NK-92 treated with Interleukin-12 subunit alpha and Interleukin-12 subunit beta, amount 100 ng/mL, for 24 hours (cell line): ENCODE results near the gene GATAD2B.
"Not testable (repeated sequence)": the region's sequence is repeated elsewhere in the genome, so short reads cannot be mapped to it uniquely, and the experiment has no call there.

Experiments
- DNase-seq: peaks from one replicate; lab custom pipeline; 2025; lab: John Stamatoyannopoulos, UW

The GATAD2B gene

DNA sequence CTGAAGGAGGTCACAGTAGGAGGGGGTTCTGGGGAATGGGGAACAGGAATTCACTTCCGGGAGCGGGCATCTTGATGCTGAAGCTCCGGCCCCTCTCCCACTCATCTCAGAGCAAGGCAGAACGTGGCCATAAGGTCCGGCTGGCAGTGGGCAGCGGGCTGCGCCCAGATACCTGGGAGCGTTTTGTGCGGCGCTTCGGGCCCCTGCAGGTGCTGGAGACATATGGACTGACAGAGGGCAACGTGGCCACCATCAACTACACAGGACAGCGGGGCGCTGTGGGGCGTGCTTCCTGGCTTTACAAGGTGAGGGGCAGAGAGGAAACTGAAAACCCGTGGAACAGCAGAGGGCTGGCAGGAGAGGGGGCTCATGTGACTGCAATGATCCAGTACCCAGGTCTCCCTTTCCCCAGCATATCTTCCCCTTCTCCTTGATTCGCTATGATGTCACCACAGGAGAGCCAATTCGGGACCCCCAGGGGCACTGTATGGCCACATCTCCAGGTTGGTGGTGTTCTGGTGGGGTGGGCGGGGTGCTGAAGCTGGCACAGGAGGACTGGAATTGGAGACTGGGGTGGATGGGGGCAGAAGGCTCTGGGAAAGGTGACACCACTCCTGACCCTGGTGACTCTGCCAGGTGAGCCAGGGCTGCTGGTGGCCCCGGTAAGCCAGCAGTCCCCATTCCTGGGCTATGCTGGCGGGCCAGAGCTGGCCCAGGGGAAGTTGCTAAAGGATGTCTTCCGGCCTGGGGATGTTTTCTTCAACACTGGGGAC lies 144.5 kb downstream of the GATAD2B start:
- no peak for DNase-seq

DNA sequence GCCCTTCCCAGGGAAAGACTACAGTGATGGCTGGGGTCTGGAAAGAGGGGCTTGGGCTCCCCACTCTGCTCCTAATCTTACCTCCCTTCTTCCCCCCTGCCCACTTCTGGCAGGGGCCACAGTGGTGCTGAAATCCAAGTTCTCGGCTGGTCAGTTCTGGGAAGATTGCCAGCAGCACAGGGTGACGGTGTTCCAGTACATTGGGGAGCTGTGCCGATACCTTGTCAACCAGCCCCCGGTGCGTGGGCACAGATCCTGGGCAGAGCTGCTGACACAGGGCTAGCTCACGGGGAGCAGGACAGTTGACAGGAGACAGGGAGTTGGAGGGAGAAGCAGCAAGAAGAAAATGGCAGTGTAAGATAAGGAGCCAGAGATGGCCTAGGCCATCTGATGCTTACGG lies 145.1 kb downstream of the GATAD2B start:
- no peak for DNase-seq

DNA sequence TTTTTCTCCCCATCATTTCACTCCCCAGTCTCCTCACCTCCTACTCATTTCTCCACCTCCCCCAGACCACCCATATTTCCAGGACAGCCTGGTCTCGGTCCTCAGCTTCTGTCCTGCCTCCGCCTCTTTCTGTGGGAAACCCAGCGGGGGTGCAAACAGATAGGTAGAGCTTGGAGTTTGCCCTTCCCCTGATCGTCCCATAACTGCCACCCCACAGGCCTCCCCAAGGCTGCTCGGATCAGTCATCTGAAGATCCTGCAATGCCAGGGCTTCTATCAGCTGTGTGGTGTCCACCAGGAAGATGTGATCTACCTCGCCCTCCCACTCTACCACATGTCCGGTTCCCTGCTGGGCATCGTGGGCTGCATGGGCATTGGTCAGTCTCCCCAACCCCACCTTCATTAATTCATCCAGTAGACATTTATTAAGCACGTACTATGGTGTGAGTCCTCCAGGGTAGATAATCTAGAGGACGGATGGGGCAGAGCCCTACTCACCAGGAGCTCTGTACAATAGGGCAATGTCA lies 145.9 kb downstream of the GATAD2B start:
- DNase-seq, result no peak

DNA sequence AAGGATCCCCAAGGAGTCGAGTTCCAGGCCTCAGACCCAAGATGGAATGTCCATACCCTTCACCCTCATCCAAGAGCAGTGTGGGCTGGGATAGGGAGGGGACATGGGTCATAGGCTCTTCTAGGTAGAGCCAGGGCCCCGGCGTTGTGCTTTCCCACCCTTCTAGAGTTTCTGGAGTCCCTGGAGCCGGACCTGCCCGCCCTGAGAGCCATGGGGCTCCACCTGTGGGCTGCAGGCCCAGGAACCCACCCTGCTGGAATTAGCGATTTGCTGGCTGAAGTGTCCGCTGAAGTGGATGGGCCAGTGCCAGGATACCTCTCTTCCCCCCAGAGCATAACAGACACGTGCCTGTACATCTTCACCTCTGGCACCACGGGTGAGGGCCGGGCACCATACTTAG lies 146.4 kb downstream of the GATAD2B start:
- DNase-seq, result no peak

DNA sequence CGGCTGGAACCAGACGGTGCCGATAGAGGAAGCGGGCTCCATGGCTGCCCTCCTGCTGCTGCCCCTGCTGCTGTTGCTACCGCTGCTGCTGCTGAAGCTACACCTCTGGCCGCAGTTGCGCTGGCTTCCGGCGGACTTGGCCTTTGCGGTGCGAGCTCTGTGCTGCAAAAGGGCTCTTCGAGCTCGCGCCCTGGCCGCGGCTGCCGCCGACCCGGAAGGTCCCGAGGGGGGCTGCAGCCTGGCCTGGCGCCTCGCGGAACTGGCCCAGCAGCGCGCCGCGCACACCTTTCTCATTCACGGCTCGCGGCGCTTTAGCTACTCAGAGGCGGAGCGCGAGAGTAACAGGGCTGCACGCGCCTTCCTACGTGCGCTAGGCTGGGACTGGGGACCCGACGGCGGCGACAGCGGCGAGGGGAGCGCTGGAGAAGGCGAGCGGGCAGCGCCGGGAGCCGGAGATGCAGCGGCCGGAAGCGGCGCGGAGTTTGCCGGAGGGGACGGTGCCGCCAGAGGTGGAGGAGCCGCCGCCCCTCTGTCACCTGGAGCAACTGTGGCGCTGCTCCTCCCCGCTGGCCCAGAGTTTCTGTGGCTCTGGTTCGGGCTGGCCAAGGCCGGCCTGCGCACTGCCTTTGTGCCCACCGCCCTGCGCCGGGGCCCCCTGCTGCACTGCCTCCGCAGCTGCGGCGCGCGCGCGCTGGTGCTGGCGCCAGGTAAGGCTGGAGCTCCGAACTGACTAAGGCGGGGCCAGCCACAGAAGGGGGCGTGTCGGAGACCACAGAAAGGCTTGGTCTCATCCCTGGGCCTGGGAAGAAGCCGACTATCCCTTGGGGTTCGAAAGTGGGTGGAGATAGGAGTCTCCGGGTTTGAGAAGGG lies 147.1 kb downstream of the GATAD2B start:
- peak; percentile 88 for DNase-seq

DNA sequence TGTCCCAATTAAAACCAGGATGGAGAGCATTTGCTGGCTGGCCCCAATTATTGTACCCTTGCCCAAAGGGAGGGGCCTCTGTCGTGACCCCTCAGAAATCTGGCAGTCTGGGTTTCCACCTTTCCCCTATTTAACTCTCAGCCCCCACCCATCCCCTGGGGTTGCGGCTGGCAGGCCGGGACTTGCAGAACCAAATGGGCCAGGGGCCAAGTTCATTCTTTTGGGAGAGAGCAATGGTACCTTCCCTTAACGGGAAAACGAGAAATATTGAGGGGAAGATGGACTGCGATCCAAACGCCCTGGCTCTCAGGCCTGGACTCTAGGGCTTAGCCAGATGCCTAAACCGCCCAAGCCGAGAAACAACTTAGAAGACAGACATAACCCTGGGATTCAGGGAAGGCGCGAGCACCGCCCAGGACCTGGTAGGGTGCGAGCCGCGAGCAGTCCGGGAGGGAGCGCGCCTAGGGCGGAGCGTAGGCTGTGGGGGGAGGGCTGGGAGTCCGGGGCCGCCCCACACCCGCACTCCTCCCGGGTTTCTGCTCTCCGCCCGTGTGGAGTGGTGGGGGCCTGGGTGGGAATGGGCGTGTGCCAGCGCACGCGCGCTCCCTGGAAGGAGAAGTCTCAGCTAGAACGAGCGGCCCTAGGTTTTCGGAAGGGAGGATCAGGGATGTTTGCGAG lies 147.9 kb downstream of the GATAD2B start, which contains the start of gene SLC27A3:
Gene SLC27A3 (plus strand): TSS at position 628 of the 678 bp plus-strand sequence. CDS start 91 bp downstream, outside the sequence.
- peak; percentile 88 for DNase-seq

DNA sequence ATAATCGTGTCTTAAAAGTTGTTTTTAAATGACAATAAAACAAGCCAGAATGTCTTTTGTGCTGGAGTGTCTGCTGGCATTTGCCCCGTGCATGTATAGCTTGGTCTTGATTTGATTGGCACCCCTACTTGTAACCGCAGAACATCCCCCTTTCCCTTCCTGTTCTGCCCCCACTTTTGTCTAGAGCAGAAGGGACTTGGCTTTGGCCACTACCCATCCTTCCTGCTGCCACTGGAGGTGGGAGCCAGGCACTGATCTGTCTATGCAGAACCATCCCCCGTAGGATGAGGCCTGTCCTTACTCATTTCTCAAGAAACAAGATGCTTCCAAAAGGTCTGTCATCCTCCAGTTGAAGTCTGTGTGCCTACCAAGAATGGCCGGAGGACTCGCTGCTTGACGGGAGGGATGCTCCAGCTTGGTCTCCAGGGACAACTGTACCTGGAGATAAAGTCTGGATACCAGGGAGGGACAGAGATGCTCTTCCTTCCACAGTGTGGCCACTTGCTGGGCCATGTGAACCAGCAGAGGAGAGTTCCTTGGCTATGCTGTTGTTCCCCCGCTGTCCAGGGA lies 148.7 kb downstream of the GATAD2B start:
- no peak for DNase-seq

DNA sequence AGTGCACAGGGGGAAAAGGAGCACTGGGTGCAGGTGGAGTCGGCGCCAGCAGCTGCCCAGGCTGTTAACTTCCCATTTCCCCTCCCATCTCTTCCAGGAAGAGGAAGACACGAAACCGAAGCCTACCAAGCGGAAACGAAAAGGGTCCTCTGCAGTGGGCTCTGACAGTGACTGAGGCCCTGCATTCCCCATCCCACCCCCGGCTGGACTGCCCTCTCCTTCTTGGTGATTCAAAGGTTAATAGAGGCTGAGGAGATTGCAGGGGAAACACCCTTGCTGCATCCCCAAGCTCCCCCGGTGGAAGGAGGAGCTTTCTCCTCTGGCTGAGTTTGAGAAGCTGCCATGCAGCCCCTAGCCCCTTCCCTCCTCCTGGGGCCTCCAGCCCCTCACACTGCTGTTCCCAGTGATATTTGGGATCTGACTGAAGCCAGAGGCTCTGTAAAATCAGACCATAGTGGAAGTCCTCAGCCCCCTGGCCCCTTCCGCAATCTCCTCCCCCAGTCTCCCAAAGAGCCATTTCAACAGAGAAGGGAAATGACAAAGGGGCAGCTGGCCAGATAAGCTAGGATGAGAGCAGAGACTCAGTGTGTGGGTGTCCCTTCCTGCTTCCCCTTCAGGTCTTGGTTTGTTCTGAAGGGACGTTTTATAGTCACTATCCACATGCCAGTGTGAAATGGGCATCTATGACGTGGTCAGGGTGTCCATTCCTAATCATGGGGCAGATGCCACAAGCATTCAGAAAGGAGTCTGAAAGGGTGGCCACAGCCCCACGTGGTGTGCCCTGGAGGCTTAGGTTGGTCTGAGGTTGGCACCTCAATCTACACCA lies 149.5 kb downstream of the GATAD2B start:
- no peak for DNase-seq

DNA sequence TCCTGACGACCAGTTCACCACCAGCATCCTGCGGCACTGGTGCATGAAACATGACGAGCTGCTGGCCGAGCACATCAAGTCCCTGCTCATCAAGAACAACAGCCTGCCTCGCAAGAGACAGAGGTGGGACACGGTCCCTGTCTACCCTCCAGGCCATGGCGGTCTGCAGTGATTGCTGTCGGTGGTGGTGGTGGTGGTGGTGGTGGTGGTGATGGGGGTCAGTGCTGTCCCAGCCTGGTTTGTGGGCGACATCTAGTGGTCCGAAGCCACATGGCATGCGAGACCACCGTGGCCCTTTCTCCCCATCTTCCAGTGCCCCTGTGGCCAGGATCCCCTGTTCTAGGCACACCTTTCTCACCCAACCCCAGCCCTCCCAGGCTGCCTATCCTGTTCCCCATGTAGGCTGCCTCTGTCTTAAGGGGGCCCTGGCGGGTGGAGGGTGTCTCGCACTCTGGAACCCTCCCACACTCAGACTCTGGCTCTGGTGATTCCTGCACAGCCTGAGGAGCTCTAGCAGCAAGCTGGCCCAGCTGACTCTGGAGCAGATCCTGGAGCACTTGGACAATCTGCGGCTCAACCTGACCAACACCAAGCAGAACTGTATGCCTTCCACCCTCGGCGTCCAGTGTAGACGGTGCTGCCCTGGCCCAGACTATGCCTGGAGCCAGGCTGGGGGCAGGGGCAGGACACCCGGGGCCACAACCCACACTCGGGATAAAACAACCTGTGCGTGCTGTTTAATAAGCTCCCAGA lies 150.8 kb downstream of the GATAD2B start:
- DNase-seq, result no peak

DNA sequence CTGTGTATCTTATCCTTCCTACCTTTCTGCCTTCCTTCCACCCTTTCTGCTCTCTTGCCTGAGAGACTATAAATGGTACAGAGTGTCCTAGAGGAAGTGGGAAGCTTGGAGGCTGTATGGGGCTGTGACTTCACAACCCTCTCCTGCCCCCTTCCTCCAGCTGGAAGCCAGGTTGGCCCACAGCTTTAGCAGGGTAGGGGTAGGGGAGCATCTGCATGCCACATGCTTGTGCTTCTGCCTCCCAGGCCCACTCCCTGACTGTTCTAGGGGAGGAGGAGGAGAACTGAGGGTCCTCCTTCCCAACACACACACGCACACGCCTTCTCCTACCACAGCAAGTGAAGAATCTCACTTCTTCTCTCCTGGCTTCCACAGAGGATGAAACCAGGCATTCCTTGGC lies 151.5 kb downstream of the GATAD2B start:
- DNase-seq, result no peak

DNA sequence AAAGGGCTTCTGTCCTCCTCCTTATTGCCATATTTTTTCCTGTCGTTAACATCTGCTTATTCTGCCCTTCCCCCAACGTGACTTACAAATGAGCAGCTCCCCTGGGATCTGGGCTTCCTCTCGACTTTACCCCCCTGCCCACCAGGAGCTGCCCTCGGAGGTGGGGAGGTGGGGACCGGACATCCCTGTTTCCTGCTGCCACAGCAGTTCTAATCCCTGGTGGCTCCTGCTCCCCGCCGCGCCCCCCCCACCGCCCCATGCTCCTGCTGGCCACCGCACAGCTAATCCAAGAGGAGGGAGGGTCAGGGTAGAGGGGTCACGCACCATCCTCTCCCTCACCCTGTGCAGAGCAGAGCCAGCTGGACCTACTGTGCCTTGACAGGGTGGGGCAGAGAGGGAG lies 152.0 kb downstream of the GATAD2B start:
- DNase-seq, result no peak

DNA sequence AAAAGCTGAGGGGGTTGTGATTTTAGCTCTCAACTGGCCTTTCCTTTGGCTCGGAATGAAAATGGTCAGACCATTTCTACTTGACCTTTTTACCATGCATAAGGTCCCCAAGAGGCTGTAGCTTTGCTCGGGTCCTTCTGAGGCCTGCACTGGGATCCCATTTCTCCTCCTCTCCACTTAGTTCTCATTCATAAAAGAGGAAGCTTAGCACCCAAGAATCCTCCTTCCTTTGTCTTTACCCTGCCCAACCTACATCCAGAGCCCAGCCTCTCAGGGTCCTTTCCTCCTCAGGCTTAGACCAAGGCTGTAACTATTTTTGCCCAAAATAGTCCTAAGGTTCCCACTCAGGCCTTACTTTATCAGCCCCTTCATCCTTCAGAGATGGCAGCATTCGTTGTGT lies 153.6 kb downstream of the GATAD2B start:
- DNase-seq, result no peak

DNA sequence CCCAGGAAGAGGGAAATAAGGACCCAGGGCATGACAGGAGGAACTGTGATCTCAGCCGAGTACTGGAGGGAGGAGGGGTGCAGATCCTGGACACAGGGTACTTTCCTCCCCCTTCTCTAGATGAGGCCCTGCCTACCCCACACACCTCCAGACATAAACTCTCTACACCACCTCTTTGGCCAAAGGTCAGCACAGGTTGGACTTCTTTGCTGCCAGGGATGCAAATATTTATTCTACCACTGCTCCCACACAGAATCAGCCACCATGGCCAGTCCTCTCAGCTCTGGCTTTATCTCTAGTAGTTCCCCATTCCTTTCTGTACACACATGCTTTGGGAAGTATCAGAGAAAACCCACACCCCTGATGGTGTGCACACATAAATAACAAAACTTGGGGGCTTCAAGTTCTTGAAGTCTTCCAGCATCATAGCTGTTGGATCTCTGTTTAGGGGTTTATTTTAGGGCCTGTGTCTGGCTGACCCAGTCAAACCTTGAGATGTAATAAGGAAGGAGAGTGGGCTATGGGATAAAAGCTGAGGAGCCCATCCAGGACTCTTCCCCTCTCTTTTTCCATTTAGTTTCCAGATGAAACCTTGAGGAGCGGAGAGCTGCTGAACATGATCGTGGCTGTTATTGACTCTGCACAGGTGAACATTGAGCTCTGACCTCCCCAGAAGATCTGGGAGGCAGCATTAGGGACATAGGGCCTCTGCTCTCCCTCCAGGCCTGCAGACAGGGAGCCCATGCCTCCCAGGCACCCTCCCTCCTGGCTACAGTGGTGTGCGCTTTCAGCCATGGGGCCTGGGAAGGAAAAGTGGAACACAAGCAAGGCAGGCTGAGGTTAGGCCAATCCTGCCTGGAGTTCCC lies 154.2 kb downstream of the GATAD2B start:
- DNase-seq, result no peak

DNA sequence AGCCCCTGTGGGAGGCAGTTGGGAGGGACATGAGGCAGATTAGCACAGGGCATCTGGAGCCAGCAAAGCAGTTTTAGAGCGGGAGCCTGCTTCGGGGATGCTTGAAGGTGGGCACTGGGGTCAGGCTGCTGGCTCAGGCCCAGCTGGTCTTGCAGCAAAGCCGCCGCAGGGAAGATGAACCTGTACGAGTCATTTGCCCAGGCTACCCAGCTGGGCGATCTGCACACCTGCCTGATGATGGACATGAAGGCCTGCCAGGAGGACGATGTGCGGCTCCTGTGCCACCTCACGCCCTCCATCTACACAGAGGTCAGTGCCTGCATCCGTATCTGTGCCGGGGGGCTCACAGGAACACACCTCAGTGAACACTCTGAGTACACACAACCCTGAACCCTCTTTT lies 155.3 kb downstream of the GATAD2B start:
- DNase-seq, result no peak

DNA sequence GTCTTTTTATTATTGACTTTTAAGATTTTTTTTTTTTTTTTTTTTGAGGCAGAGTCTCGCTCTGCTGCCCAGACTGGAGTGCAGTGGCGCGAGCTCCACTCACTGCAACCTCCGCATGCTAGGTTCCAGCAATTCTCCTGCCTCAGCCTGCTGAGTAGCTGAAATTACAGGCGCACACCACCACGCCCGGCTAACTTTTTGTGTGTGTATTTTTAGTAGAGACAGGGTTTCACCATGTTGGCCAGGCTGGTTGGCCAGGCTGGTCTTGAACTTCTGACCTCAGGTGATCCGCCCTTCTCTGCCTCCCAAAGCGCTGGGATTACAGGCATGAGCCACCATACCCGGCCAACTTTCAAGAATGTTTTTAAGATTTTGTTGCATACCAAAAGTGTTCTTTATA lies 156.1 kb downstream of the GATAD2B start:
- DNase-seq, result not testable (repeated sequence)

DNA sequence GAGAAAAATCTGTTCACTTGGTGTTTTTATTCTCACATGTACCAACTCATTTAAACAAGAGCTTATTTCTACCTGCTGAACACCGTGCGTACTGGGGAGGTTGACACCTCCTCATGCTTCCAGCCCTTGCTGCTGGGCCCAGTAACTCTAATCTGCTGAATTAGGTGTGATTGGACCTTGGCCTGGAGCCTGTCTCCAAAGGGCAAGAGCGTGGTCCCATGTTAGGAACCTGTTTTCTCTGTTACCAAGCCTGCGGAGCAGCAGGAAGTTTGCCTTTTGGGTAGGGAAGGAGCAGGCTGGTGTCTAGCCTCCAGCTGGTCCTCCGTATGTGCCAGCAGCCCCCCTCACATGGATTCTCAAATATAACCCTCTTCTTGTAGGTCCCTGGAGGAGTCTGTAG lies 158.5 kb downstream of the GATAD2B start:
- no peak for DNase-seq

DNA sequence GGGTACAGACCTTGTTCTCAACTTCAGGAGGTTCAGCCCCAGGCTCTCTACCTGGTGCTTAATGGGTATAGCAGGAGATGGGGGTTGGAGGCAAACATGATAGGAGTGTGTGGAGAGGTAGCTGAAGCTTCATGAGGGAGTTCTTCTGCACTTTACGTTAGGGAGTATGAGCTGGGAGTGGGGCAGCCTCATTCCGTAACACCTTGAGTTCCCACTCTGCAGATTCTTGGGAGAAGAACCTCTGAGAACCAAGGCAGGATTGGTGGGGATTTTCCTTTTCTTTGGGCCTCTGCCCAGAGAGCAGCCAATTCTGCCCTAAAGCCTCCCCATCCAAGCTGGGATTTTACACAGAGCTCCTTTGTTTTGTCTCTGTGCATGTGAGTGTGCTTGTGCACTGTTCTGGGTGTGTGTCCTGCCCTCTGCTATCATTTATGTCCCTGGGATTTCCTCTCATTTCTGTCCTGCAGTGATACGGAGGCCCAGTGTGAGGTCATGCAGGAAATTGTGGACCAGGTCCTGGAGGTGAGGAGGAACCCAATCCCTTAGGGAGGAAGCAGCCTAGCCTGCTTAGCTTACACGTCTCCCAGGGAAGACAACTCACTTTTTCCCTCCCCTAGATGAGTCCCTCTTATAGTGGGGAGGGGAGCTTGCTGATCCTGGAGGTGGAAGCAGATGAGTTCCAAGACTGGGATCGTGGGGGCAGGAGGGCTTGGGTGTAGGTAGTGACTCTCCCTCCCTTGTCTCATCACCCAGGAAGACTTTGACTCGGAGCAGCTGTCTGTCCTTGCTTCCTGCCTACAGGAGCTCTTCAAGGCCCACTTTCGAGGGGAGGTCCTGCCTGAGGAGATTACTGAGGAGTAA lies 159.2 kb downstream of the GATAD2B start:
- no peak for DNase-seq

DNA sequence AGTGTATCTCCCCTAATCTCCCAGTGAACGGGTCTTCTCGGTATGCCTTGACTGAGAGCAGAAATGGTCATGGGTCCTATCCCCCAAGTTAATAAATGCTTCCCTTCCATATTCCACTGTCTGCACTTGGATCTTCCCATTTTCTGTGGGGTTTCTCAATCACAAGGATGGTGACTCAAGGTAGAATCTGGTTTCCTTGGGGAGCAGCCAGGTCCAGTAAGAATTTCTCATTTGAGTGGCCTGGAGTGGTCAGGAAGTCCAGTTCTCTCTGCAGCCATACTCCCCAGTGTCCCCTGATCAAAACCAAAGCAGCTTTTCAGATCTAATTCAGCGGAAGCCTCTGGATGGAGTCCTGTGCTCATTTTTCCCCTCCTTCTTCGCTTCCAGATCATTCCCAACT lies 162.3 kb downstream of the GATAD2B start:
- no peak for DNase-seq
